HG03442 (cell line): Measurements from ENCODE around the gene WWP2.
"Not testable (repeated sequence)": the region's sequence is repeated elsewhere in the genome, so short reads cannot be mapped to it uniquely, and the experiment has no call there.

Experiments
- ATAC-seq: cut with Tn5 transposase; IDR thresholded peaks from one replicate; pipeline ENCODE4 v1.9.1; 2021; ENCODE audit warnings: mild to moderate bottlenecking, moderate library complexity; ENCODE audit not compliant: unreplicated experiment

Gene WWP2

DNA sequence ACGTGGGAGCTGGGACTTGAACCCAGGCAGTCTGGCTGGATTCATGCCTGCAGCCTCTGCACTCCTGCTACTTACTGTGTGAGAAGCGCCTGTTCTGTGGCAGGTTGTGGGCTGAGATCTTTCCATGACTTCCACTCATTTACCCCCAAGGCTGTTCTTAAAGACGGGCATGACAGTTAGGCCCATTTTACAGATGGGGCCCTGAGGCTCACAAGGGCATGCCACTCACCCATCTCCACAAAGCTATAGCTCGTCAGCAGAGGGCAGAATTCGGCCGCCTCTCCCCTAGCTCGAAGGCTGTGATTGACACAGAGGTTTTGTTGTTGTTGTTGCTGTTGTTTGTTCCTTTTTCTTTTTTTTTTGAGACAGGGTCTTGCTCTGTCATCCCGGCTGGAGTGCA, 210.8 kb downstream of the WWP2 start:
- not testable (repeated sequence) for ATAC-seq

DNA sequence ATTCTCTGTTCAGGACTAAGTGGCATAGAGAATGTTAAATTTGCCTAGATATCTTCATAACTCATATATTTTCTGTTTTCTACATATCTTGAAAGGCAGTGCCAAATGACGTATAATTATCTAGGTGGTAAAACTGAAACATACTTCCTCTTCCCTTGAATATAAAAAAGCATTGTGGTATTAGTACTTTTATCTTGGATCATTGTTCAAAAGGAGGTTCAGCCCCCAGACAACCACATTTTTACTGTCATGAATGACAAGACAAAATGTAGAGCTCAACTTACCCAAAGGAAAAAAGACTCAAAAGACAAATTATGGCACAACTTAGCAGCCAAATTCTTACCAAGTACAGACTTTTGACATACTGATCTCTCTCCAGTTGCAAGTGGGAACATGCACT, 223.1 kb downstream of the WWP2 start:
- ATAC-seq = not testable (repeated sequence)
